Measurements from ENCODE around the gene AP2B1. TPM values are rescaled to one million over a fixed set of nuclear protein-coding genes. Genes with fewer than 3 reads are reported as not detected.

AP2B1 gene
- total RNA-seq, 1 donor from 2014 or later: 129 TPM

DNA sequence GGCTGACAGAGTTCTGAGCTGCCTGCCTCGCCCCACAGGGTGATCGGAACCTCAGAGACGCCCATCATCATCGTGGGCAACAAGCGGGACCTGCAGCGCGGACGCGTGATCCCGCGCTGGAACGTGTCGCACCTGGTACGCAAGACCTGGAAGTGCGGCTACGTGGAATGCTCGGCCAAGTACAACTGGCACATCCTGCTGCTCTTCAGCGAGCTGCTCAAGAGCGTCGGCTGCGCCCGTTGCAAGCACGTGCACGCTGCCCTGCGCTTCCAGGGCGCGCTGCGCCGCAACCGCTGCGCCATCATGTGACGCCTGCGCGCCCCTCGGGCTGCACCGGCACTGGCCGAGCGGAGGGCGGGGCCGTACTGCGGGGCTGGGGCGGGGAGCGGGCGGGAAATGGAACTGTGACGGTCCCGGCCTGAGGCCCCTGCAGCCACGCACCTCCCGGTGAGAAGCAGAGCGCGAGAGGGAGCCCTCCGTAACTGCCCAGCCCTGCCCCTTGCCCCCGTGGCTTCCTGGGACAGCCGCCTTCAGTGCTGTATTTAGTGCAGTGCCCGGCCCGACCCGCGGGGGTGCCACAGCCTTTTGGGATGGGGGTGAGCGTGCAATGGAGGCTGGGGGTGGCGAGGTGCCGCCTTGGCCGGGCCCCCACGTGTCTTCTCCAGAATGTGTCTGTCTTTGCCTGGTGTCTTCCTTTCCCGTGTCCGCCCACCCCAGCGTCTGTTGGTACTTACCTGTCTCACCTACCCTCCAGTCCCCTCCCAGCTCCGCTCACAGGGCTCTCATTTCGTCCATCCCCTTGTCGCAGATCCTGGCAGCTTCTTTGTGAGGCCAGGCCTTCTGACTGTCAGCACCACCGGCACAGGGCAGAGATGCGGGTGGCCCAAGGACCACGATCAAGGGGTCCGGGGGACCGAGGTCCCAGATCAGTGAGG is 154.1 kb downstream of the AP2B1 start:
- ChIA-PET POLR2A (no interaction called here), CTCF (interaction anchor here (0.6 kb wide), 1 partner anchor 127 kb away, joined by 3 read pairs; no protein-coding TSS in a partner anchor)
- TF ChIP-seq, protein P1, sequence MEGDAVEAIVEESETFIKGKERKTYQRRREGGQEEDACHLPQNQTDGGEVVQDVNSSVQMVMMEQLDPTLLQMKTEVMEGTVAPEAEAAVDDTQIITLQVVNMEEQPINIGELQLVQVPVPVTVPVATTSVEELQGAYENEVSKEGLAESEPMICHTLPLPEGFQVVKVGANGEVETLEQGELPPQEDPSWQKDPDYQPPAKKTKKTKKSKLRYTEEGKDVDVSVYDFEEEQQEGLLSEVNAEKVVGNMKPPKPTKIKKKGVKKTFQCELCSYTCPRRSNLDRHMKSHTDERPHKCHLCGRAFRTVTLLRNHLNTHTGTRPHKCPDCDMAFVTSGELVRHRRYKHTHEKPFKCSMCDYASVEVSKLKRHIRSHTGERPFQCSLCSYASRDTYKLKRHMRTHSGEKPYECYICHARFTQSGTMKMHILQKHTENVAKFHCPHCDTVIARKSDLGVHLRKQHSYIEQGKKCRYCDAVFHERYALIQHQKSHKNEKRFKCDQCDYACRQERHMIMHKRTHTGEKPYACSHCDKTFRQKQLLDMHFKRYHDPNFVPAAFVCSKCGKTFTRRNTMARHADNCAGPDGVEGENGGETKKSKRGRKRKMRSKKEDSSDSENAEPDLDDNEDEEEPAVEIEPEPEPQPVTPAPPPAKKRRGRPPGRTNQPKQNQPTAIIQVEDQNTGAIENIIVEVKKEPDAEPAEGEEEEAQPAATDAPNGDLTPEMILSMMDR (IDR thresholded peaks at IDR 0.05): no peak
- Mint-ChIP-seq H3K27ac (no peak overlapping the region), H3K9me3 (no peaks in the 10 kb centered on the region), H3K4me1 (peaks cover 5% of the 10 kb centered on the region), H3K36me3 (ENCODE audit: low read depth) (no peaks in the 10 kb centered on the region), H3K27me3 (peaks cover 27% of the 10 kb centered on the region), H3K4me3 (no peak overlapping the region)
- ATAC-seq (ENCODE audit: low read depth) (no peak), DNase-seq (no peak)
- intact Hi-C loops (cut with micrococcal nuclease): loop anchor here (10.0 kb wide), 1 partner anchor 1196 kb away; no protein-coding TSS in a partner anchor

DNA sequence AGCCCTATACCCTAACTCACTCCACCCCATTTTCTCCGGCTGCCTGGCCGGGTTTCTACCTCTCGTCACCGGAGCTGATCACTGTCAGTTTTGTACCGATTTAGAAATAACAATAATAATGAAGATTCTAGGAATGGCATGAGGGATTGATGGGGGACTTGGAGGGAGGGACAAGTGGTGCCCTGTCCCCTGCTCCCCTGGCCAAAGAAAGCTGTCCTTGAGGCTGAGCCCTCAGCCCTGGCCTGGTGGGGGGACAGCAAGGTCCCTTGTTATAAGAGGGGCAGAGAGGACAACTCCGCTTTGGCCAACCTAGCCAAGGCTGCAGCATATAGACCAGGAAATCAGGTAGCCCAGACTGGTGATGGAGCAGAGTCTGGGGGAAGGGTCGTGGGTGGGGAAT is 155.4 kb downstream of the AP2B1 start:
- no peaks in the 10 kb centered on the region for H3K9me3 Mint-ChIP-seq
- no peak for ATAC-seq (ENCODE audit: low read depth)
- H3K27ac Mint-ChIP-seq: no peak overlapping the region
- intact Hi-C loops (cut with micrococcal nuclease): loop anchor here (10.0 kb wide), 1 partner anchor 1198 kb away; no protein-coding TSS in a partner anchor
- TF ChIP-seq, protein P1 (IDR thresholded peaks at IDR 0.05): no peak
- peaks cover 29% of the 10 kb centered on the region for H3K27me3 Mint-ChIP-seq
- DNase-seq: no peak
- CTCF ChIA-PET: no interaction called here
- no peaks in the 10 kb centered on the region for H3K36me3 Mint-ChIP-seq (ENCODE audit: low read depth)
- POLR2A ChIA-PET: no interaction called here
- peaks cover 5% of the 10 kb centered on the region for H3K4me1 Mint-ChIP-seq
- no peak overlapping the region for H3K4me3 Mint-ChIP-seq

DNA sequence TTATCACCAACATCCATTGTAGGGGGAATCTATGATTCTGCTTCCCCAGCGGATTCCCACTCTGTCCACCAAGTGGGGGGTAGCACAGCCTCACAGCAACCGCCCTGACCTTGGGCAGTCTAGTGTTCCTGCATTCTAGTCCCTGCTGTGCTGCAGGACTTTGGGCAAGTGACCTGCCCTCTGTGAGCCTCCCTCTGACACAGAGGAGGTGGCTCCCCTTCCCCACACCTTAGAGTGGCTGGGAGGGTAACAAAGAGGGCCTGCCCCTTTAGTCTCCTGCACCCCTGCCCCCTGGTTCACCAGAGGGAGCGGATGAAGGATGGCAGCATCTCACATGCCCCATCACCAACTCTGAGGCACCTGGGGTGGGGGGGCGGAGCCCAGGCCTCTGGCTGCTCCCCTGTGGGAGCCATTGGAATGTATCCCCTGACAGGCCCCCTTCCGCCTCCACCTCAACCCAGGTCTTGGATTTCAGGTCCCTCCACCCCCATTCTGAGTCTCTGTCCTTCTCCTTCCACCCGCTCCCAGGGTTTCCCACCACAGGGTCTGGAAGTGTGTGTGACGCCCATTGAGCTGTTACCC is 155.9 kb downstream of the AP2B1 start:
- Mint-ChIP-seq H3K9me3 (no peaks in the 10 kb centered on the region), H3K4me3 (no peak overlapping the region), H3K36me3 (ENCODE audit: low read depth) (no peaks in the 10 kb centered on the region), H3K4me1 (peaks cover 5% of the 10 kb centered on the region), H3K27me3 (peaks cover 30% of the 10 kb centered on the region), H3K27ac (no peak overlapping the region)
- TF ChIP-seq, protein P1 (IDR thresholded peaks at IDR 0.05): no peak
- intact Hi-C loops (cut with micrococcal nuclease): loop anchor here (10.0 kb wide), 1 partner anchor 1198 kb away; no protein-coding TSS in a partner anchor
- ChIA-PET POLR2A (no interaction called here), CTCF (no interaction called here)
- DNase-seq: no peak
- no peak for ATAC-seq (ENCODE audit: low read depth)

DNA sequence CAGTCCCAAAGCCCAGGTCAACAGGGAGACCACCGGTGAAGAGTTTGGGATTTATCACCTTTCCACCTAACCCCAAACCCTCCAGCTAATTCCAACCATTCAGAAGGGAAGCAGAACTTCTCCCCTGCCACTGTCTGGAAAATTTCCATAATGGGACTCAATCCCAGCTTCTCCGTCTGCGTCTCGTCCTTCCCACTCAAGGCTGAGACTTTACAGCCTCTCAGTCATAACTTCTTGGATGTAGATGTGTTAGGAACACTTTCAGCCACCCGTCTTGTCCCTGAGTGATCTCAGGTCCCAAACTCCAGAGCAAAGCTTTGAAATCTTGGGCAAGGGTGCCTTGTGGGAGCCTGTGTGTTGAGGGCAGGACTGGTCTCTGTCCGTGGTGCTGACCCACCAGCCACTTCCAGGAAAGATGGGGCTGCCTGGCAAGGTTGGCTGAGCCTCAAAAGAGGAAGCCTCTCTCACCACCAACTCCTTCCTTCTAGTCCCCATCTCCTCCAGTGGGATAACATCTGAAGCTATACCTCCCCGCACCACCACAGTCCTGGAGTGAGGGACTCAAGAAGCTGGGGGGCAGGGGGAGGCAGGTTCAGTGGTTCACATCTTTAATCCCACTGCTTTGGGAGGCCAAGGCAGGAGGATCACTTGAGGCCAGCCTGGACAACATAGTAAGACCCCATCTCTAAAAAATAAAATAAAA is 156.7 kb downstream of the AP2B1 start:
- DNase-seq (no peak), ATAC-seq (ENCODE audit: low read depth) (no peak)
- Mint-ChIP-seq H3K27ac (no peak overlapping the region), H3K4me1 (peaks cover 5% of the 10 kb centered on the region), H3K4me3 (no peak overlapping the region), H3K9me3 (no peaks in the 10 kb centered on the region), H3K36me3 (ENCODE audit: low read depth) (no peaks in the 10 kb centered on the region), H3K27me3 (peaks cover 34% of the 10 kb centered on the region)
- POLR2A ChIA-PET: no interaction called here
- TF ChIP-seq, protein P1 (IDR thresholded peaks at IDR 0.05): no peak
- intact Hi-C loops (cut with micrococcal nuclease): loop anchor here (10.0 kb wide), 1 partner anchor 1199 kb away; no protein-coding TSS in a partner anchor
- CTCF ChIA-PET: interaction anchor here (1.2 kb wide), 1 partner anchor 20 kb away, joined by 4 read pairs; no protein-coding TSS in a partner anchor

Measured in activated B cell treated with CpG ODN at 0.5 μM for 24 hours (primary cell).